Trophoblast cell (in vitro differentiated cells and primary cell): ENCODE data around the gene FAM221B.
A peak's percentile ranks its signal among the peaks of the same experiment; 100 is the strongest.

Experiments used
- DNase-seq, 2 donors: peaks; one replicate each; pipeline ENCODE4 v3.0.0-alpha.2; 2016
- H2AFZ ChIP-seq: 2 replicates; pipeline ENCODE4 v1.6.1; 2013; ENCODE audit warnings: low read length, moderate library complexity, mild to moderate bottlenecking; ENCODE audit not compliant: insufficient read depth, poor library complexity
- H2AK5ac ChIP-seq: 2 replicates; pipeline ENCODE4 v1.6.1; 2013; ENCODE audit warnings: mild to moderate bottlenecking, low read length
- H2BK120ac ChIP-seq: 2 replicates; pipeline ENCODE4 v1.6.1; 2013; ENCODE audit warnings: low read length, mild to moderate bottlenecking, moderate library complexity; ENCODE audit not compliant: insufficient read depth, poor library complexity
- H2BK12ac ChIP-seq: 2 replicates; pipeline ENCODE4 v1.6.1; 2013; ENCODE audit warnings: mild to moderate bottlenecking, low read length, moderate library complexity
- H2BK5ac ChIP-seq: 2 replicates; pipeline ENCODE4 v1.6.1; 2013; ENCODE audit warnings: low read length, low read depth, moderate library complexity, mild to moderate bottlenecking; ENCODE audit not compliant: poor library complexity
- H3K14ac ChIP-seq: 2 replicates; pipeline ENCODE4 v1.6.1; 2013; ENCODE audit warnings: mild to moderate bottlenecking, low read length
- H3K18ac ChIP-seq: 2 replicates; pipeline ENCODE4 v1.6.1; 2013; ENCODE audit warnings: mild to moderate bottlenecking, low read length
- H3K23ac ChIP-seq: 2 replicates; pipeline ENCODE4 v1.6.1; 2013; ENCODE audit warnings: low read length
- H3K27ac ChIP-seq: 2 replicates; pipeline ENCODE4 v1.5.1; 2013; ENCODE audit warnings: low read depth, mild to moderate bottlenecking, inconsistent platforms, low read length, moderate library complexity
- H3K27me3 ChIP-seq: 2 replicates; pipeline ENCODE4 v1.6.1; 2013; ENCODE audit warnings: inconsistent platforms, mild to moderate bottlenecking, low read length, moderate library complexity; ENCODE audit not compliant: insufficient read depth
- H3K36me3 ChIP-seq, 2 experiments: 1 replicate in 1 of 2; 2 replicates in 1 of 2; pipeline ENCODE4 v1.6.1; 2013; ENCODE audit warnings: low read length in 2 of 2, mild to moderate bottlenecking in 2 of 2, moderate library complexity in 1 of 2; ENCODE audit not compliant: insufficient read depth in 2 of 2, control insufficient read depth in 1 of 2
- H3K4ac ChIP-seq: 2 replicates; pipeline ENCODE4 v1.6.1; 2013; ENCODE audit warnings: low read depth, mild to moderate bottlenecking, low read length, moderate library complexity
- H3K4me1 ChIP-seq, 2 experiments: 1 replicate in 1 of 2; 2 replicates in 1 of 2; pipeline ENCODE4 v1.6.1; 2013; ENCODE audit warnings: low read length in 2 of 2, mild to moderate bottlenecking in 2 of 2, moderate library complexity in 1 of 2; ENCODE audit not compliant: insufficient read depth in 2 of 2, control insufficient read depth in 1 of 2
- H3K4me2 ChIP-seq: 2 replicates; pipeline ENCODE4 v1.6.1; 2013; ENCODE audit warnings: inconsistent platforms, mild to moderate bottlenecking, low read length, moderate library complexity
- H3K4me3 ChIP-seq: 2 replicates; pipeline ENCODE4 v1.5.1; 2013; ENCODE audit warnings: mild to moderate bottlenecking, low read depth, low read length, inconsistent platforms
- H3K79me1 ChIP-seq: one replicate; pipeline ENCODE4 v1.6.1; 2013; ENCODE audit warnings: low read length
- H3K79me2 ChIP-seq: 2 replicates; pipeline ENCODE4 v1.6.1; 2013; ENCODE audit warnings: low read length, mild to moderate bottlenecking; ENCODE audit not compliant: control insufficient read depth, insufficient read depth, poor library complexity
- H3K9ac ChIP-seq: 2 replicates; pipeline ENCODE4 v1.6.1; 2013; ENCODE audit warnings: mild to moderate bottlenecking, low read length
- H3K9me3 ChIP-seq: 2 replicates; pipeline ENCODE4 v1.6.1; 2013; ENCODE audit warnings: low read depth, mild to moderate bottlenecking, control low read depth, inconsistent platforms, low read length; ENCODE audit not compliant: insufficient read depth
- H4K12ac ChIP-seq: 2 replicates; pipeline ENCODE4 v1.6.1; 2013; ENCODE audit warnings: low read depth, mild to moderate bottlenecking, low read length, moderate library complexity
- H4K8ac ChIP-seq: 2 replicates; pipeline ENCODE4 v1.6.1; 2013; ENCODE audit warnings: low read depth, mild to moderate bottlenecking, low read length, moderate library complexity
- H4K91ac ChIP-seq: one replicate; pipeline ENCODE4 v1.6.1; 2013; ENCODE audit warnings: low read depth, mild to moderate bottlenecking, low read length, moderate library complexity
- WGBS: extraction: QIAGEN DNeasy Blood & Tissue Kit; methylation state at CpG from one replicate; pipeline ENCODE4 v1.1.7; 2013; ENCODE audit warnings: missing lambda C conversion rate; ENCODE audit not compliant: insufficient read length, insufficient coverage; ENCODE audit errors: extremely low coverage; 5-methylcytosine and 5-hydroxymethylcytosine counted together

The FAM221B gene

GRCh38 chr9:35869621-35870216 lies 41.2 kb upstream of the FAM221B start:
- Histone ChIP-seq H3K27ac (no peak overlapping the region), H3K4me2 (no peak overlapping the region), H3K4me1 (no peaks in the 10 kb centered on the region), H3K79me2 (no peaks in the 10 kb centered on the region), H2AK5ac (no peak overlapping the region), H2BK5ac (no peak overlapping the region), H3K4ac (no peak overlapping the region), H2BK12ac (no peak overlapping the region), H3K18ac (no peak overlapping the region), H3K36me3 (no peaks in the 10 kb centered on the region), H4K8ac (no peak overlapping the region), H4K12ac (no peak overlapping the region), H3K4me3 (no peak overlapping the region), H3K79me1 (no peaks in the 10 kb centered on the region), H3K14ac (no peak overlapping the region), H3K9me3 (peaks cover 4% of the 10 kb centered on the region), H4K91ac (no peak overlapping the region), H3K23ac (no peak overlapping the region), H3K9ac (no peak overlapping the region), H3K27me3 (no peaks in the 10 kb centered on the region), H2AFZ (no peak overlapping the region), H2BK120ac (no peak overlapping the region)
- WGBS: no CpG with 5 or more reads among the region's 19 CpGs
- no peak for DNase-seq

- Histone ChIP-seq H2BK120ac (no peak overlapping the region), H3K9ac (no peak overlapping the region)
- DNase-seq: no peak
These were observed 40.4 kb upstream of the FAM221B start for GRCh38 chr9:35868933-35869332.

GRCh38 chr9:35867538-35867937 lies 39.0 kb upstream of the FAM221B start:
- Histone ChIP-seq H3K9me3 (peaks cover 4% of the 10 kb centered on the region), H4K8ac (no peak overlapping the region), H4K91ac (no peak overlapping the region), H3K9ac (peak overlapping the region; percentile 38), H3K79me1 (no peaks in the 10 kb centered on the region), H2BK5ac (no peak overlapping the region), H4K12ac (no peak overlapping the region), H2BK12ac (no peak overlapping the region), H3K4me1 (no peaks in the 10 kb centered on the region), H3K4ac (no peak overlapping the region), H2AFZ (no peak overlapping the region), H3K79me2 (no peaks in the 10 kb centered on the region), H3K14ac (no peak overlapping the region), H3K36me3 (no peaks in the 10 kb centered on the region), H3K27me3 (no peaks in the 10 kb centered on the region), H3K4me3 (no peak overlapping the region), H2BK120ac (no peak overlapping the region), H3K18ac (no peak overlapping the region), H3K4me2 (no peak overlapping the region), H3K27ac (no peak overlapping the region), H2AK5ac (no peak overlapping the region), H3K23ac (no peak overlapping the region)
- WGBS: no CpG with 5 or more reads among the region's 4 CpGs
- no peak for DNase-seq

More at GRCh38 chr9:35868933-35869332, 40.4 kb upstream of the FAM221B start:
- Histone ChIP-seq H3K23ac (no peak overlapping the region), H3K4me1 (no peaks in the 10 kb centered on the region), H3K4me2 (no peak overlapping the region), H2BK5ac (no peak overlapping the region), H4K8ac (no peak overlapping the region), H4K91ac (no peak overlapping the region), H2AK5ac (no peak overlapping the region), H3K79me1 (no peaks in the 10 kb centered on the region), H3K4me3 (no peak overlapping the region), H3K36me3 (no peaks in the 10 kb centered on the region), H4K12ac (no peak overlapping the region), H2BK12ac (no peak overlapping the region), H3K79me2 (no peaks in the 10 kb centered on the region), H3K9me3 (peaks cover 4% of the 10 kb centered on the region), H3K4ac (no peak overlapping the region), H3K14ac (no peak overlapping the region), H3K27ac (no peak overlapping the region), H3K18ac (no peak overlapping the region), H2AFZ (no peak overlapping the region), H3K27me3 (no peaks in the 10 kb centered on the region)
- WGBS: no CpG with 5 or more reads among the region's 2 CpGs

- H2BK120ac ChIP-seq: no peak overlapping the region
- H2AFZ ChIP-seq: no peak overlapping the region
- H3K4ac ChIP-seq: no peak overlapping the region
- H2BK5ac ChIP-seq: no peak overlapping the region
- H3K27ac ChIP-seq: no peak overlapping the region
- H3K18ac ChIP-seq: no peak overlapping the region
- H4K91ac ChIP-seq: no peak overlapping the region
- H3K79me1 ChIP-seq: no peaks in the 10 kb centered on the region
- H3K9ac ChIP-seq: no peak overlapping the region
- H3K4me3 ChIP-seq: no peak overlapping the region
- H3K27me3 ChIP-seq: no peaks in the 10 kb centered on the region
- H3K14ac ChIP-seq: no peak overlapping the region
- no peak overlapping the region for H2AK5ac ChIP-seq
- H3K36me3 ChIP-seq: no peaks in the 10 kb centered on the region
- no peak overlapping the region for H2BK12ac ChIP-seq
- no peak for DNase-seq
- H3K9me3 ChIP-seq: peaks cover 2% of the 10 kb centered on the region
- no peak overlapping the region for H4K12ac ChIP-seq
- no peak overlapping the region for H3K23ac ChIP-seq
- no CpG with 5 or more reads among the region's 8 CpGs for WGBS
- H4K8ac ChIP-seq: no peak overlapping the region
- no peak overlapping the region for H3K4me2 ChIP-seq
- H3K4me1 ChIP-seq: no peaks in the 10 kb centered on the region
- no peaks in the 10 kb centered on the region for H3K79me2 ChIP-seq
These were observed 36.2 kb upstream of the FAM221B start for GRCh38 chr9:35864695-35865255.
